ENCODE data around the gene FBN2.

Gene FBN2

GRCh38 chr5:128305341-128305740, 232.7 kb downstream of the FBN2 start:
- no peak for DNase-seq (ENCODE audit: low spot score)

- DNase-seq (ENCODE audit: low spot score): no peak
These were observed 233.3 kb downstream of the FBN2 start for GRCh38 chr5:128304791-128305190.

- no peak for DNase-seq (ENCODE audit: low spot score)
These were observed 234.0 kb downstream of the FBN2 start for GRCh38 chr5:128304088-128304487.

GRCh38 chr5:128303593-128303992, 234.5 kb downstream of the FBN2 start:
- DNase-seq (ENCODE audit: low spot score): no peak

- DNase-seq (ENCODE audit: low spot score): no peak
These were observed 237.9 kb downstream of the FBN2 start for GRCh38 chr5:128300181-128300580.

GRCh38 chr5:128290152-128290858, 247.7 kb downstream of the FBN2 start:
- DNase-seq (ENCODE audit: low spot score): no peak

- no peak for DNase-seq (ENCODE audit: low spot score)
These were observed 250.3 kb downstream of the FBN2 start for GRCh38 chr5:128287740-128288139.

- no peak for DNase-seq (ENCODE audit: low spot score)
These were observed 253.8 kb downstream of the FBN2 start for GRCh38 chr5:128284236-128284635.

GRCh38 chr5:128279345-128279744, 258.7 kb downstream of the FBN2 start:
- DNase-seq (ENCODE audit: low spot score): no peak

- DNase-seq (ENCODE audit: low spot score): no peak
These were observed 261.4 kb downstream of the FBN2 start for GRCh38 chr5:128276537-128277216.

- DNase-seq (ENCODE audit: low spot score): no peak
These were observed 263.6 kb downstream of the FBN2 start for GRCh38 chr5:128274441-128274840.

GRCh38 chr5:128273736-128274135, 264.3 kb downstream of the FBN2 start:
- no peak for DNase-seq (ENCODE audit: low spot score)

- DNase-seq (ENCODE audit: low spot score): no peak
These were observed 266.1 kb downstream of the FBN2 start for GRCh38 chr5:128271859-128272464.

- DNase-seq (ENCODE audit: low spot score): no peak
These were observed 267.0 kb downstream of the FBN2 start for GRCh38 chr5:128271071-128271470.

- DNase-seq (ENCODE audit: low spot score): no peak
These were observed 273.3 kb downstream of the FBN2 start for GRCh38 chr5:128264564-128265360.

GRCh38 chr5:128263357-128263756, 274.7 kb downstream of the FBN2 start:
- DNase-seq (ENCODE audit: low spot score): no peak

- DNase-seq (ENCODE audit: low spot score): no peak
These were observed 275.1 kb downstream of the FBN2 start for GRCh38 chr5:128262911-128263310.

GRCh38 chr5:128259607-128260021, 278.4 kb downstream of the FBN2 start:
- no peak for DNase-seq (ENCODE audit: low spot score)

GRCh38 chr5:128258372-128258771, 279.7 kb downstream of the FBN2 start:
- DNase-seq (ENCODE audit: low spot score): no peak

GRCh38 chr5:128257076-128257475, 281.0 kb downstream of the FBN2 start:
- DNase-seq (ENCODE audit: low spot score): no peak

GRCh38 chr5:128254789-128255188, 283.3 kb downstream of the FBN2 start:
- no peak for DNase-seq (ENCODE audit: low spot score)

GRCh38 chr5:128253880-128254279, 284.2 kb downstream of the FBN2 start:
- no peak for DNase-seq (ENCODE audit: low spot score)

GRCh38 chr5:128253161-128253560, 284.9 kb downstream of the FBN2 start:
- no peak for DNase-seq (ENCODE audit: low spot score)
